ENCODE data around the gene TBC1D3B.
"Not testable (repeated sequence)": the region's sequence is repeated elsewhere in the genome, so short reads cannot be mapped to it uniquely, and the experiment has no call there.

Gene TBC1D3B

DNA sequence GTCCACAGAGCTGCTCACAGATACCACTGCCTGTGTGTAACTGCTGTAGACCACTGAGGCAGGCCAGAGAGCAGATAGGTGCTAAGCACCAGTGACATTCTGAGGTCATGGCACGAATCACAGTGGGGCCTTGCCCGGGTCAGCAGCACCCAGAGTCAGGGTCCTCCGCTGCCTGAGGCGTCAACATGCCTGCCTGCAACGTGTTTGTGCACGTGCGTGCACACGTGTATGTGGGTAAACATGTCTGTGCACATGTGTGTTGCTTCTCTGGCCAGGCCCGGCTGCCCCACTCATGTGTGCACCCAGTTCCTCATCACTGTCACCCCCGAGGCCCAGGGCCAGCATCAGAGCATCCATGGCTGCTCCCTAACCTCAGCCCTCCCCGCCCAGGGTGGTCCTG lies at the start of gene TBC1D3B:
TSS of gene TBC1D3B (minus strand) at position 101 of the 400 bp plus-strand sequence. CDS start 1,586 bp downstream, outside the sequence.
- DNase-seq: not testable (repeated sequence)

GRCh38 chr17:36222967-36223366 lies 46.5 kb upstream of the TBC1D3B start:
- DNase-seq: not testable (repeated sequence)

- not testable (repeated sequence) for DNase-seq
Measured at GRCh38 chr17:36221581-36222100, 45.2 kb upstream of the TBC1D3B start.

- not testable (repeated sequence) for DNase-seq
Measured at GRCh38 chr17:36220737-36221580, 44.5 kb upstream of the TBC1D3B start.

- not testable (repeated sequence) for DNase-seq
Measured at GRCh38 chr17:36219556-36219955, 43.1 kb upstream of the TBC1D3B start.

DNA sequence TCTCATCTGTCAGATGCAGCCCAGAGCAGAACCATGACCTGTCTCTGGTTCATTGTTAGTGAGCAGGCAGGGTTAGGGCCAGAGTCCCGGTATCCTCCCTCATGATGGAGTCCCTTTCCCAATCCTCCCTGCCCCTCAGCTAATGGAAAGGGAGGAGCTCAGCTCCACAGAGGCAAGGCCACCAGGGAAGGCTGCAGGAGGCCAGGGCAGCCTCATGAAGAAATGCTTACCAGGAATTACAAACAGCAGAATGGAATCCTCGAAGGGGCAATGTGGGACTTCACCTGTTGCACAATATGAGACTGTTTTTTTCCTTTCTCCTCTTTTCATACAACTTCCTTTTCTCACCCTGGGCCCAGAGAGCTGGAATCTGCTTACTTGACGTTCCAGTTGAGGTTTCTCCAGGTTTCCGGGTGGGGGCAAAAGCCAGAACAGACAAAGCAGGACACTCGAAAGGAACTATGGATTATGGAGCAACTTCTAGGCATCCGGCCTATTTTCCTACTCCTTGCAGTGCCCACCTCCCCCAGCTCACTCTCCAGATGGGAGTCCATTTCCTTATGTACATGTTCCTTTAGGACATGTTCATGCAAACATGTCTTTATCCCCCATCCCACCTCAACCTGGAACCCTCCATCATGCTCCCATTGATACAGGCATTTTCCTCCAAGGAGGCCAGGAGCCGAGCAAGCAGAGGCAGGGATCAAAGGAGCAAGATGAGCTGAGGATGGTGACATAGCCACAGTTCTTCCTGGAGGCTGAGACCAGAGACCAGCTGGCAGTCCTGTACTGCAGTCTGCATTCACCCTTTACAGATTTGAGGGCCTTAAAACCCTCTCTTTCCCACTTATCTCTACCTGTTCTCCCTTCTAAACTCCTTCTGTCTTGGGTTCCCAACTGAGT lies 39.2 kb upstream of the TBC1D3B start:
- not testable (repeated sequence) for DNase-seq

- DNase-seq: no peak
Measured at GRCh38 chr17:36214918-36215317, 38.5 kb upstream of the TBC1D3B start.

DNA sequence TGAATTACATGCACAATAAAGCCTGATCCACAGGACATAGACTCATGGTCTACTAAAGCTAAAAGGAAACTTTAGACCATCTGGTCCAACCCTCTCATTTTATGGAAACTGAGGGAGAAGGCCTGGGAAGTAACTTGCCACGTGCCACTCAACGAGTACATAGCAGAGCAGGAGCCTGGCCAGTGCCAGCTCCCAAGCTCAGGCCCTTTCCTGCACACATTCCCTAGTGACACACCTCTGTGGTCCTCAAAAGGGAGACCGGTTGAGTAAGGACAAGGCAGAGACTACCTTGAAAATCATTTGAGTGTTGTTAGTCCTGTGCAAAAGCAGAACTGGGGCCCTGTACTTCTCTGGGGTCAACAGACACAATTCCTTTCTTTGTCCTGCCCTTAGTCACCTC lies 37.3 kb upstream of the TBC1D3B start:
- no peak for DNase-seq

DNA sequence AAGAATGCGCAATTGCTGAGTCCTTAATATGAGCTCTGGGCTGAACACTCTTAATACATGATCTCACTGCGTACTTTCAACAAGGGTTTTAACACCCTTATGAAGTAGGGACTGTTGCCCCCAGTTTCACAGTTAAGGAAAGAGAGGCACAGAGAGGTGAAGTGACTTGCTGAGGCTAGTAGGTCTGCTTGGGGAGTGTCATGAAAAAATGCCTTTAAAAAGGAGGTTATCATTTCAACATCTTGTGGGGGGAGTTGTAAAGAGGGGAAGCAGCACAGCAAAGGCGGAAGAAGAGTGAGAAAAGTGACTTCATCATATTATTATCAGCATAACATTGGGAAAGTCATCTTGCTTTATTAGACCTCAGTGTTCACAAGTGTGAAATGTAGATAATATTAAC lies 36.5 kb upstream of the TBC1D3B start:
- DNase-seq: no peak

- no peak for DNase-seq
Measured at GRCh38 chr17:36212272-36212605, 35.8 kb upstream of the TBC1D3B start.

DNA sequence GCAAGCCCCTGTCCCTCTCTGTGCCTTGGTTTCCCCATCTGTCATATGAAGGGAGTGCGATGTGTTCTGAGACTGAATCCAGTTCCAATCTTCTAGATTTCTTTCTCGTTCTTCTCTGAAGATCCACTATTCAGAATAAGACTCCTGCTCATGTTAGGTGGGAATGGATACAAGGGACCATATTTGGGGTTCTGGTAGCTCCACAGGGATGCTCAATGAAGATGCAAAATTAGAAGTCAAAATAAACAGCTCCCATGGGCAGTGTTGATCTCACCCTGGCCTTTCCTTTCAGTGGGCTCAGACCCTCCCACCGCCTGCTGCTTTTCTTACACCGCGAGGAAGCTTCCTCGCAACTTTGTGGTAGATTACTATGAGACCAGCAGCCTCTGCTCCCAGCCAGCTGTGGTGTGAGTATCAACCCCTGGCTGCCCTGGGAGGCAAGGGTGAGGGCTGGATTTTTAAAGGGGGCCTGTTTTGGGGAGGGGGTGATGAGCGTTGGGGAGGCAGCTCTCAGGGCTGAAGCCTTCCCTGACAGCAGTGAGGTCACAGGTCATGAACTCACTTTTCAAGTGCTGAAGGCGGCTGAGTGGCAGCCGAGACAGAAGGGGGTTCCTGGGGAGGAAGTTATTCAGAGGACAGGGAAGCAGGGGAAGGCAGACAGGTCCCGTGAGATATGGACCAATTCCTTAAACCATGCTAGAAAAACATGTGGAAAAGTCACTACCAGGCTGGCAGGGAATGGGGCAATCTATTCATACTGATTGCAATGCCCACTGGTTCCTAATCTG lies 35.2 kb upstream of the TBC1D3B start:
- not testable (repeated sequence) for DNase-seq

GRCh38 chr17:36210439-36211211 lies 34.2 kb upstream of the TBC1D3B start, which contains the start of gene CCL4L2:
CCL4L2 (plus strand) TSS chr17:36211063.
- DNase-seq: not testable (repeated sequence)

GRCh38 chr17:36209575-36209974 lies 33.1 kb upstream of the TBC1D3B start:
- no peak for DNase-seq

DNA sequence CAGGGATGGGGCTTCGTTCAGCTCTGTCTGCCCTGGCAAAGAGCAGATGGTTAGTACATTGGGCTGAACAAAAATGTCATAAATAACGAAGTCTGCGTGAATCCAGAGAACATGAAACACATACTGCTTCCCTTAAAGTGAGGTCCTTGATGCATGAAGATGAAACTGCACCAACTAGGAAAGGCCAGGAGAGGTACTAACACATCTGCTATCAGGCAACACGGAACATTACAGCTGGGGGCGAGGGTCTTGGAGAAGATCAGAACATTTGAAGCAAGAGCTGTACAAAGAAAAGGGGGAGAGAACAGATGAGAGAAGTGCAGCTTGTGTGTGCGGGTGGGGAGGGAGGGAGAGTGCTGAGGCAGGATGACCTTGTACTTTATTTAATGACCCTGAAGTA lies 30.9 kb upstream of the TBC1D3B start:
- DNase-seq: not testable (repeated sequence)

DNA sequence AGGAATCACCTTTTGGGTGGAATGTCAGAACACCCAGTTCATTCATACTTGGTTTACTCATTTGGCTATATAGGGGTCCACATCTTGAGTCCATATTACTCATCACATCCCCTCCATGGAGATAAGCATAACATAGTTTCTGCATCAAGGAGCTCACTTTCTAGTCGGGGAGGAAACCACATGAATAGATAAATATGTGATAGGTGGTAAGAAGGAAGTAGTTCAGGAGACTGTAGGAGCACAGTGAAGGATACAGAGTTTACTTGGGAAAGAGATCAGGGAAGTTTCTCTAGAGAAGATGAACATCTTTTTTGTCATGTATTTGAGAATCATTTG lies 30.0 kb upstream of the TBC1D3B start:
- not testable (repeated sequence) for DNase-seq

GRCh38 chr17:36205637-36206485 lies 29.4 kb upstream of the TBC1D3B start:
- DNase-seq: no peak

- DNase-seq: no peak
Measured at GRCh38 chr17:36204724-36205500, 28.5 kb upstream of the TBC1D3B start.

DNA sequence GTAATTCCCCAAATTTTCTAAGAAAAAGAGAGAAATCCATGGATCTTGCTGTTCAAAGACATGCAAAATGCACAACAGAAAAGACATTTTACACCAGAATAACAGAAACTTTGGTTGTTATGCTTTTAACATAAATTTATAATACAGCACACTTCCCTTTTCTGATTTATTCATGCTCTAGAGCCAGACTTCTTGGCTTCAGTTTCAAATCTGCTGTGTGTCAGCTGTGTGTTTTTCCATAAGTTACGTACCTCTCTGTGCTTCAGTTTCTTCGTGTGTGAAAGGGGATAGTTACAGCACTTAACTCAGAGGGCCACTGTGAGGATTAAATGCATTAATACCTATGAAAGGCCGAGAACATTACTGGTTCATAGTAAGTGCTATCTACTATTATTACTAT lies 26.9 kb upstream of the TBC1D3B start:
- no peak for DNase-seq

DNA sequence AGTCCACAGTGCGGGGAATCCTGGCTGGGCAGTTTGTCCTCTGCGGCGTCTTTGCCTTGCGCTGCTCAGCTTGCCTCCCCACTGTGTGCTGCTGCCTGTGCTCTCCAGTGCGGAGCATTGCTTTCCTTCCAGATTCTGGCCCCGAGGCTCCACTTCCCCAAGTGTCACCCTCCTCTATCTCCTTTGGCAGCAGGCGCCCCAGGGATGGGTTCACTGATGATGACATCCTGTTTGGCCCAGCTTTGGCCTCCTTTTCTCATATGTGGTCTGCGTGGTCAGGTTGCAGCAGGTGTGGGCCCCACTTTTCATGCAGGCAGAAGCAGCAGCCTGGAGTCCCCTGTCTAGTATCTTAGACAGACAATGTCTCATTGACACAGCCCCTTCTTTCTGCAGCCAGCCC lies 25.1 kb upstream of the TBC1D3B start:
- DNase-seq: not testable (repeated sequence)

GRCh38 chr17:36201102-36201501 lies 24.7 kb upstream of the TBC1D3B start:
- DNase-seq: not testable (repeated sequence)
